HG03139 (cell line): Measurements from ENCODE around the gene EPN2.
A peak's percentile ranks its signal among the peaks of the same experiment; 100 is the strongest.

Experiments used
- ATAC-seq: cut with Tn5 transposase; IDR thresholded peaks from one replicate; pipeline ENCODE4 v1.9.1; 2021; ENCODE audit not compliant: unreplicated experiment

The EPN2 gene

DNA sequence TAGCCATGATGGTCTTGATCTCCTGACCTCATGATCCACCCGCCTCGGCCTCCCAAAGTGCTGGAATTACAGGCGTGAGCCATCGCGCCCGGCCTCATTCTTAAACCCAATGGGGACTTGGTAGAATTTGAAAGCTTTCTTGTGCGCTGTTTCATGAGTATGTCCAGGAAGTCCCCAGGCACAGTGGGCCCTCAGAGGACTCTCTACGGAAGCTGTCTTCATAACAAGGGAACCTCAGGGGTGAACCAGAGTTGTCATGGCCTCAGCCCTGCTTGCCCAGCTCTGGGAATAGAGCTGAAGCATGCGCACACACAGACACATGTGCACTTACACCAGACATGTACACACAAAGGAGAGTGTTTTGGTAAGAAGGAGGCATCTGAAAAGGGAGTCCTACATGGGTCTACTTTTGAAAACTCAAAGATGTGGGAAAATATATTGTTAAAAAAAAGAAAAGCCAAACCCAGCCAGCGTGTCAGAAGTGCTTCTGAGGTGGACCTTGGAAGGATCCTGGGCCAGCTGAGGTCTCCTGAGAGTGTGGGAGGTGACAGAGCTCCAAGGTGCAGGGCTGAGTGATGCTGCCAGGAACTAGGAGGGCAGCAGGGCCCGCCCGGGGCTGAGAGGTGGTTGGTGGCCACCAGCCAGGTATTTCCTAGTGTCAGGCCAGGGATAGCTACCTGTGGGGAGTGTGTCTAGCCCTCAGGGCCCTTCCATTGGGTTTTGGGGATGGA, 54.6 kb downstream of the EPN2 start:
- ATAC-seq = no peak

GRCh38 chr17:19292377-19292711, 55.2 kb downstream of the EPN2 start:
- no peak for ATAC-seq

GRCh38 chr17:19294443-19294842, 57.3 kb downstream of the EPN2 start:
- ATAC-seq = no peak

DNA sequence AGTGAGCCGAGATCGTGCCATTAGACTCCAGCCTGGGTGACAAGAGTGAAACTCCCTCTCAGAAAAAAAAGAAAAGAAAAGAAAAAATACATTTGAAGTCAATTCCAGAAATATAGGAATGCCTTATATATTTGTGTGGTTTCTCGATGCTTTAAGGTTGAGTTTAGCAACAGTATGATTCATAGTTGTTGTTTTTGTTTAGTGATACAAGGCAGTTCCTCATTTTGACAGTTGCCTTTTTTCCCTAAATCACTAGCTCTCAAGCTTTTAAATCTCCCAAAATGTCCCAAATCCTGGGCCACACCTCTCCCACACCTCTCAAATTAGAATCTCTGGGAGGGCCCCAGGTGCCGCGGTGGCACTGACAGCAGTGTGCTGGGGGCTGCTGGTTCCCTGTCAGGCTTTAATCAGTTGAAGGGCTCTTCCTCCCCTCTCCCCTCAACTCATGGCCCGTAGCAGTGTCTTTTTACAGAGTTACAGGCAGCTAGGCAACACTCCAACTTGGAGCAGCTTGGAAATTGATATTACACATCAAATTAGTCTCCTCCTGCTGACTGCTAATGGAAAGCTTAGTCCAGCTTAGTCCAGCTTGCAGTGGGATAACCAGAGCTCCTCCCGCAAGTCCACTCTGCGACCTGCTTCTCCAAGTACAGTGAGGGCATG, 58.4 kb downstream of the EPN2 start:
- ATAC-seq = no peak

DNA sequence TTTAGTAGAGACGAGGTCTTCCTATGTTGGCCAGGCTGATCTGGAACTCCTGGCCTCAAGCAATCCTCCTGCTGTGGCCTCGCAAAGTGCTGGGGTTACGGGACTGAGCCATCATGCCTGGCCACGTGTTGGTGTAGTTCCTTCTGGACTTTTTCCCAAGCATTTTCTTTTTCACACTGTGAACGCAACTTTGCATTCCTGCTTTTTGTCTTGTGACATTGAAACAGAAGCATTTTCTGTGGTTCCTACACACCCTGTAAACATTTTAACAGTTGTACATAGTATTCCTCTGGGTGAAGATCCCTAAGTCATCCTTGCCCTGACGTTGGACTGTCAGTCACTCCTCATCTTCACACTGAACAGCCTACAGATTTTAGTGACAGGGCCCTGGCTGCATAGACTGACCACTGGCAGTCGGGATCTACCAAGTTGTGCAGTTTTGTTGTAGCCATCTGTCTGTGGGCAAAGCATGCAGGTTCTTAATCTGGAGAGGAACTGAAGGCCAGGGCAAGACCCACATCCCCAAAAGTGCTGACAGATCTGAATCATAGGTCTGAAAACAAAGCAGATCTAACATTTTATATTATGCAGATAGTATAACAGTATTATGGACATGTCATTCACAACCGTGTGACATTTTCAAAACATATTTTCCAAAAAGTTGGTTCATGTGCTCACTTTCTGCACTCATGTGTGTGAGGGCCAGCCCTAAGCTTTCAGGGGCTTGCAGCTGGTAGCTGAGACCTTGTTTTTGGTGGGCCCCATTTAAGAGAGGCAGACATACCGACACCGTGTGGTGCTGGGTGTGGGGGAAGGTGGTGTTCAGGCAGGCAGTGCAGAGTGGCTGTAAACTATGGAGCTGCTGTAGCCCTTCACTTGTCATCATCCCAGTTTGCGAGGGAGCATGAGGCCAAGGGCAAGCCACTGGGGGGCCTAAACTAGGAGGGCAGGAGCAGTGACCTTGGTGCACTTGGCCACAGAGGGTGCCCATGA, 59.9 kb downstream of the EPN2 start:
- ATAC-seq = no peak

DNA sequence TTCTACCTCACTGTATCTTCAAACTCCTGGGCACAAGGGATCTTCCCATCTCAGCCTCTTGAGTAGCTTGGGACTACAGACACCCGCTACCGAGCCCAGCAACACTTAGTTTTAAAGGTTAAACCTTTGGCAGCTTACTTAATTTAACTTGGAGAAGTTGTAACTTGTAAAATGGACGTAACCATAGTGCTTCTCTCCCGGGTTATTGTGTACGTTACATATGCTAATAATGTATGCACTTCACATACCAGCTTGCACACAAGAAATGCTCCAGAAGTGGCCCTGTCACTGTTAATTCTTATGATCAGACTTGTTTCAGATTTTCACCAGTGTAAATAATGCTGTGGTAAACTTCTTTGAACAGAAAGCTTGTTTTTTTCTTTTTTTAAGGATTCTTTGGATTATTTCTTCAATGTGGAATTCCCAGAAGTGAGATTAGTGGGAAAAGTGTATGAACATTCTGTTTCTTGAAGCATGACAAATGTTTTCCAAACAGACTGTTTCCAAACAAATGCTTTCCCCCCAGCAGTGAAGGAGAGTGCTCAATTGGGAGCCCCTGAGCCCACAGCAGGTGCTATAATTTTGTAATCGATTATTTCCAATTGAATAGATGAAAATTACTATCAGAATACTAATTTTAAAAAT, 61.5 kb downstream of the EPN2 start:
- ATAC-seq = no peak

DNA sequence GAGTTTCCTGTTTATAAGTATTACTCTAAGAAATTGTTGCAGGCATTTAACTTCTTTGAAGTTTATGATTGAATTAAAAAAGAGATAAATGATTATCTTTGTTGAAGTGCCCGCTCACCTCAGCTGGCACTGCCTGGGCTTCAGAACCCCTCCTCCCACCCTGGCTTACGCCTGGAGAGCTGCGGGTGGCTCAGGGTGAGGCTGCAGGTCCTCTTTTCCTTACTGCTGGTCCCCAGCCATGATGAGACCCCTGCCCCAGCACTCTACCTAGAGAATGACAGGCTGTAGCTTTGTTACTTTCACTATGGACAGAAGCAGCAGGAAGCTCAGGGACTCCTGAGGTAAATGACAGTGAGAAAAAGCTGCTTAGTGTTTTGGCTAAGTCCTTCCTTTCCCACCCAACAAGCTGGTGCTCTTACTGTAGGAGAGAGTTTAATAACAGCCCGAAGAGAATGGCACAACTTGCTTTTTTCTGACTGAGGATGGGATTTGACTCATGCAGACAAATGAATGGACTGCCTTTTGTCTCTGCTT, 62.1 kb downstream of the EPN2 start:
- ATAC-seq = no peak

- ATAC-seq = no peak
Measured at GRCh38 chr17:19299866-19300265, 62.7 kb downstream of the EPN2 start.

GRCh38 chr17:19301274-19301951, 64.2 kb downstream of the EPN2 start:
- ATAC-seq = no peak

DNA sequence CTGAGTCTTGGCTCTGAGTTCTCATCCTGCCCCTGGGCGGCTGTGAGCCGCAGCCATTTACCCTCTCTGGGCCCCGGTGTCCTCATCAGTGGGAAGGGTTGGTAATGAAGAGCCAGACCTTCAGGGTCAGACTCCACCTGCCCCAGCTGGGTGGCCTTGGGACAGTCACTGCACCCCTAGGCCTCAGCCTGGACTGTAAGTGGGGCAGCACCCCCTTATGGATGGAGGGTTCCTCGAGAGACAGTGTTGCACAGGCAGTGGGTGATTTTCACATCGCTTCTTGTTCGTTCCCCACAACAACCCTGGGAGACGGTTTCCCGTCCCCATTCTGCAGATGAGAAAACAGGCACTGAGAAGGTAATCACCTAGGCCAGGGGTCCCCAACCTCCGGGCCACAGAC, 64.8 kb downstream of the EPN2 start:
- no peak for ATAC-seq

GRCh38 chr17:19302791-19303331, 65.7 kb downstream of the EPN2 start:
- no peak for ATAC-seq

- no peak for ATAC-seq
Measured at GRCh38 chr17:19303367-19303776, 66.2 kb downstream of the EPN2 start.

DNA sequence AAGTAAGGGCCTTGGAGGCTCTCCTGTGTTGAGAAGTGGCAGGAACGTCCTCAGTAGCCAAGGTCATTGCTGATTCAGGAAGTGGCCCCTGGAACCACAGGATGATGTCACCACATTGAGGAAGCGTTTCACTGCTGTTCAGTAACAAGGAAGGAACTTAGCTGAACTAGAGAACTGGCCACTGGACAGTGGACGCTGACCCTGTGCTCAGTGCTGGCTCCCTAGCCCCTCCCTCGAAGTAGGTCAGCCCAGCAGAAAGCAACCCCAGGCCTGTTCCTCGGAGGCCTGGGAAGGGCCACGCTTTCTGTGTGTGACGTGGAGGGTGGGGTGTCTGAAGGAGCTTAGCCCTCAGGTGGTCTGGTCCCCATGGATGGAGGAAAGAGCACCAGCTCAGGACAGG, 67.0 kb downstream of the EPN2 start:
- no peak for ATAC-seq

DNA sequence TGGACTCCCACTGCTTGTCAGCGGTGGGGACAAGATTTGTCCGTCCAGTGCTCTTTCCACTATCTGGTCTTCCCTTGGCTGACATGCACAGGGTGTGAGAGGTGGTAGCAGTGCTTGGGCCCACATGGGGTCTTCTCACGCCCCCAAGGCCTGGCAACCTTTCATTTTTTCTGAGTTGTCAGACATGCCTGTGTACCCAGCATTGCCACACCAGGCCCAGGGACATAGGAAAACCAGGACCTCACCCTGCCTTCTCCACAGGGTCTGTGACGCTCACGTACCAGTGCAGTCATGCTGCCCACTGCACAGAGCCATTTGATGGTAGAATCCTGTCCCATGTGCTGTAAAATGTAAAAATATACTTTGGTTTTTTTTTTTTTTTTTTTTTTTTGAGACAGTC, 67.6 kb downstream of the EPN2 start:
- ATAC-seq = no peak

GRCh38 chr17:19305256-19305655, 68.1 kb downstream of the EPN2 start:
- ATAC-seq = no peak

DNA sequence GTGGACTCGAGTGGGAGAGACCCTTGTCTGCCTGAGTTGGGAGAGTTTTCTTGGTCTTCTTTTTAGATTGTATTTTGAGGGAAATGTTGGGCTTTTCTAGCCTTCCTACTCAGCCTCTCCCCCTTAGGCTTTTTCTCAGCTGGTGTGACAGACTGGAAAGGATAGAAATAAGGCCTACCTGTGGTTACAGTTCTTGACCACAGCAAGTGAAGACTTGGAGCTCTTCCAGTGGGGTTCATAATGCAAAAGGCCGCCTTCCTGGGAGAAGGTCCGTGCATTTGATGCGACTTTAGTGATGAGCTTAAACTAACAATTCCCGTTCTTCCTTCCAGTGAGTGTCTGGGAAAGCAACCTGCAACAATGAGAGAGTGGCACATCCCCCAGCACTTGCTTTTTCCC, 68.6 kb downstream of the EPN2 start:
- no peak for ATAC-seq

DNA sequence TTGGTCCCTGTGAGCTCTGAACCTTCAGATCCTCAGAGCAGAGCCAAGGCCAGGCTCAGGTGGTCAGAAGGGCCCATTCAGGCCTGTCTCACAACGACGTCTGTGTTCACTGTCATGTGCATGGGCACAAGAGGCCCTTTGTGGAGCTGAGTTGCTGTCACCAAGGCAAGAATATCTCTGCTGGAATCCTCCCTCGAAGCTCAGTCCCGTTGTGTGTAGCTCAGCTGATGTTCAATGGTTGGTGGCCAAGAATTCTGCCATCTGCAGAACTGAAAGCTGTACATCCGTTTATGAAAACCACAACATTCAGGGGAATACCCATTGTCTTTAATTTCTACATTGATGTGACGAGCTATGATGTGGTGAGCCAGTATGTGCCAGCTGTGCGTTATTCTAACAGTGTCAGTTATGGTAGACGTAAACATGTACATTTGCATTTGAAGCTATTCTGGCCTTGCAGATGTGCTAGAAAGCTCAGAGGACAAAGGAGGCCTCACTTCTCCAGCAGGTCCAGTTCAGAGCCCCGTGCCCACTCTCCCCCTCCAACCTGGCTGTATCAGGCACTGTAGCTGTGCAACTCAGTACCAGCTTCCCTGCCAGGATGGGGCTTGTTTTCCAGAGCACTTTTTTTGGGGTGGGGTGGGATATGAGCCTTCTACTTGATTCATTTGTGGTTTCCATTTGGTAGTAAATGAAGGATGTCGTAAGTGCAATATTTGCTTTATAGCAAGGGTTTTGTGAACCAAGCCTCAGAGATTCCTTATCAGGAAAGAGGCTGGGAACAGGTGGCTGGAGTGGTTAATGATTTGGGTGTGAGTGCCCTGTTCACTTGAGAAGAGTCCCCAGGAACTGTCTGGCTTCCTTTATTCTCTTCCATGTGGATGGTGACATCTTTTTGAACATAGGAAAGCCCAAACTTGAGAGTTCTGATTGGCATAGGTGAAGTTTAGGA, 69.3 kb downstream of the EPN2 start:
- peak; percentile 69 for ATAC-seq

- no peak for ATAC-seq
Measured at GRCh38 chr17:19307521-19307920, 70.4 kb downstream of the EPN2 start.

DNA sequence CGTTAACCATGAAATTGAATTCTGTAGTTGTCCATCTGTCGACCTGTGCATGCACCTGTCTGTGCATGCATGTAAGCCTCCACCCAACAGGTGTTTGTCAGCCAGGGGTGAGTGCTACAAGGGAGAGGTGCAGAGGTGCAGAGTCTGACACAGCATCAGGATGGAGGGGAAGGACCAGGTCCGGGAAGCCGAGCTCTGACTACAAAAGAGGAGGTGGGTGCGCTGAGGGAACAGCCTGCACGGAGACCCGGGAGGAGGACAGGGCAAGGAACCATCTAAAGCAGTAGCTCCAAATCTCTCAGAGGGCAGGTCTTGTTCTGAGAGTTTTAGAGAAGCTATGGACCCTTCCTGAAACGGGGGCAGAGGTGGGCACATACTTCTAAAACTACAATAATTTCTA, 71.2 kb downstream of the EPN2 start:
- ATAC-seq = no peak
